Measurements from ENCODE around the gene TEDC2.

Gene TEDC2

GRCh38 chr16:2473999-2474876 lies 14.3 kb downstream of the TEDC2 start:
- ChIA-PET POLR2A (interaction anchor here (1.0 kb wide), 1 partner anchor 14 kb away, joined by 3 read pairs; the partner anchor contains the start of gene TEDC2), CTCF (interaction anchor here (0.7 to 1.0 kb wide), 5 partner anchors 9 to 245 kb away, joined by 3 to 4 read pairs (median 3); no protein-coding TSS in a partner anchor)
- DNase-seq (ENCODE audit: extremely low spot score), result peak; percentile 77
- peak; percentile 65 for TF ChIP-seq CTCF (IDR thresholded peaks at IDR 0.05; ENCODE audit: control extremely low read depth, extremely low read depth, low read depth, missing control alignments)

- peak; percentile 99 for DNase-seq (ENCODE audit: extremely low spot score)
- ChIA-PET POLR2A (interaction anchor here (0.6 to 1.0 kb wide), 2 partner anchors 15 to 319 kb away, joined by 3 read pairs; partner anchors contain the start of genes TEDC2 and TRAF7), CTCF (interaction anchor here (0.7 to 1.0 kb wide), 5 partner anchors 10 to 244 kb away, joined by 3 to 4 read pairs (median 3); no protein-coding TSS in a partner anchor)
- no peak for TF ChIP-seq CTCF (IDR thresholded peaks at IDR 0.05; ENCODE audit: control extremely low read depth, extremely low read depth, low read depth, missing control alignments)
Measured at GRCh38 chr16:2474877-2475412, 15.0 kb downstream of the TEDC2 start, which contains the start of gene TBC1D24. TSS of gene TBC1D24 (plus strand) at chr16:2475127. CDS start at chr16:2496149, 21,022 bp downstream.

GRCh38 chr16:2475413-2476344 lies 15.8 kb downstream of the TEDC2 start:
- no peak for DNase-seq (ENCODE audit: extremely low spot score)
- POLR2A ChIA-PET, result interaction anchor here (0.6 to 1.0 kb wide), 2 partner anchors 16 to 320 kb away, joined by 3 read pairs; partner anchors contain the start of genes TEDC2 and TRAF7
- CTCF ChIA-PET, result interaction anchor here (1.0 kb wide), 3 partner anchors 10 to 243 kb away, joined by 3 to 4 read pairs (median 4); no protein-coding TSS in a partner anchor
- TF ChIP-seq CTCF (IDR thresholded peaks at IDR 0.05; ENCODE audit: control extremely low read depth, extremely low read depth, low read depth, missing control alignments), result no peak

- POLR2A ChIA-PET, result no interaction called here
Measured at GRCh38 chr16:2476345-2476720, 16.4 kb downstream of the TEDC2 start.

GRCh38 chr16:2476741-2477140 lies 16.8 kb downstream of the TEDC2 start:
- CTCF ChIA-PET, result interaction anchor here (1.7 to 2.0 kb wide), 2 partner anchors 10 to 23 kb away, joined by 3 to 6 read pairs; no protein-coding TSS in a partner anchor
- no peak for TF ChIP-seq CTCF (IDR thresholded peaks at IDR 0.05; ENCODE audit: control extremely low read depth, extremely low read depth, low read depth, missing control alignments)
- no peak for DNase-seq (ENCODE audit: extremely low spot score)
- POLR2A ChIA-PET, result no interaction called here

More at GRCh38 chr16:2476345-2476720, 16.4 kb downstream of the TEDC2 start:
- no peak for TF ChIP-seq CTCF (IDR thresholded peaks at IDR 0.05; ENCODE audit: control extremely low read depth, extremely low read depth, low read depth, missing control alignments)
- CTCF ChIA-PET, result interaction anchor here (1.7 to 2.0 kb wide), 2 partner anchors 10 to 24 kb away, joined by 3 to 6 read pairs; no protein-coding TSS in a partner anchor
- DNase-seq (ENCODE audit: extremely low spot score), result no peak
